ENCODE results near the gene OCA2. TPM values are rescaled to one million over a fixed set of nuclear protein-coding genes. Genes with fewer than 3 reads are reported as not detected.

OCA2 gene
- total RNA-seq, 1 donor from 2014 or later: 0.73 TPM

- no peak for DNase-seq (ENCODE audit: low spot score)
Observed at GRCh38 chr15:28104326-28104725, 5.2 kb upstream of the OCA2 start.

DNA sequence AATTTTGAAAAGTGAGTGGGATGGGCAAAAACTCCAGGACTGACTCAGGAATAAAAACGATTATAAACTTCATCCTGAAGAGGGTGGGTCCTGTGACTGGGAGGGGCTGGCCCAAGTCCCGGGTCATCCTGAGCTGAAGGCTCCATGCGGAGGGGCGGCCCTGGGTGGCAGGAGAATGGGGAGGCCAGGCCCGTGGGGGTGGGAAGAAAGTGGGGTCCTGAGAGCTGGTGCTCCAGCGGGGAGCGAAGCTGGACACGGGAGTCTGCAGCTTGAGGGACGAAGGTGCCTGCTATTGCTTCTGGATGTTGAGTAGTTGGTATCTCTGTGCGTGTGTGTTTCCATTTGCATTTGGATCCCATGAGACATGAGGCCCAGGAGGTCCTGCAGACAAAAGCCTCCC lies 4.7 kb upstream of the OCA2 start:
- DNase-seq (ENCODE audit: low spot score): no peak

DNA sequence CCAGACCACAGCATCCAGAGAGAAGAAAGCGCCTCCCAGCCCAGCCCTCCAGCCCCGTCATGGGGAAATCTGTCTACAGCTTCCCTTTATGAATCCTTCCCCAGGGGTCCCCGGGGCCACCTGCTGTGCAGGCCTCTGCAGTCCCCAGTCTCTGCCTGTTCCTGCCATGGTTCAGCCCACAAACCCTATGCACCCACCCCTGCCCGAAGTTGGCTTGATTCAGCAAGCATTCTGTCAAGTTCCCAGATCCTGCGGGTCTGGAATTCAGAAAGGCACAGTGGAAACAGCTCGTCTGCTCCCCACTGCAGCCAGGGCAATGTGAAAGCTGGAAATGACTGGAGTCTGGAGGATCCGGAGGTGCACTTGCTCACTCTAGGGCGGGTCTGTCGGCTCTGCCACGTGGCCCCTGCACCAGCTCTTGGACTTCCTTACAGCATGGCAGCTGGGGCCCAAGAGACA lies 2.9 kb upstream of the OCA2 start:
- no peak for DNase-seq (ENCODE audit: low spot score)

DNA sequence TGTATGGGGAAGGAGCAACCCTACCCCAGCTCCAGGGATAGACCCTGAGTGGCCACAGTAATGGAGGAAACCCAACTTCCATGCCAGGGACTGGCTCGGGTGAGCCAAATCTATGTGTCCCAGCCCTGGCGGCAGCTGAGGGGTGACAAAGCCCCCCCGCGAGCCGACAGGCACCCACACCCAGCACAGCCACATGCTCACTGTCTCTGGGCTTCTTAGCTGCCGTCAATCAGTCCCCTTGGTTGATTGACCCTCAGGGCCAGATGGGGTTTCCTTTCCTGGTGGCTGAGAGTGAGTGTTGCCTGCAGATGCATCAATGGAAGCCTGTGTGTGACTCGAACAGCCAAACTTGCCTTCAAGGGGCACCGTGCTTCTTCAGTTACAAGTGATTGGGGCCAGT lies 2.1 kb upstream of the OCA2 start:
- DNase-seq (ENCODE audit: low spot score): no peak

- no peak for DNase-seq (ENCODE audit: low spot score)
Observed at GRCh38 chr15:28100516-28101195, 1.5 kb upstream of the OCA2 start.

- peak; percentile 0 for DNase-seq (ENCODE audit: low spot score)
Observed at GRCh38 chr15:28099555-28100140, 533 bp upstream of the OCA2 start.

GRCh38 chr15:28098360-28098765 lies 752 bp downstream of the OCA2 start:
- peak; percentile 31 for DNase-seq (ENCODE audit: low spot score)

DNA sequence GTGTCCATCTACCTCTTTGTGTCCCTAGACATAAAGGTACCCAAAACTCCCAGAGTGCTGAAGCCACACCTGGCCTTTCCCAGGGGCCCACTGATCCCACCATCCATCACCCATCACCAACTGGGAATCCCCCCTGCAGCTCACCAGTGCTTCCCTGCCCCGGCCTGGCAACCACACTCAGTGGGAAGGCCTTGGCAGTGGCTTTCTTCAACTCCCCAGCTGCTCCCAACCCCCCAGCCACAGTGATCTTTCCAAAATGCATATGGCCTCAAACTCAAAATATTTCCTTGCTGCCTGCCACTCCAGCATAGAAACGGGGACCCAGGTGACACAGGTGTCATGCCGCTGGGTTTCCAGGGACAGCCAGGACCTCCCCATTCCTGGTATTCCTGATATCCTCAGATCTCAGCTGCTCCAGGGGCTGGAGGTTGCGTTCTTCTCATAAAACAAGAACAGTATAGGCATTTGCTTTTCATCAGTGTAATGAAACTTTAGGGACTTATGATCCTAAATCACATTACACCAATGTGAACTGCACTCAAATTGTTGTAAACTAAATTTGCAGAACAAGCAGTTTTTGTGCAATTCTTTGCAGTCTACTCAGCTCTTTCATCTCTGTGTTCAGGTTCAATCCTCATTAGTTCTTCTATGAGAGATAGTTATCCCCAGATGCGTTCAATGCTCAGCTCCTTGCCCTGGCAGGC lies 1.3 kb downstream of the OCA2 start:
- no peak for DNase-seq (ENCODE audit: low spot score)

DNA sequence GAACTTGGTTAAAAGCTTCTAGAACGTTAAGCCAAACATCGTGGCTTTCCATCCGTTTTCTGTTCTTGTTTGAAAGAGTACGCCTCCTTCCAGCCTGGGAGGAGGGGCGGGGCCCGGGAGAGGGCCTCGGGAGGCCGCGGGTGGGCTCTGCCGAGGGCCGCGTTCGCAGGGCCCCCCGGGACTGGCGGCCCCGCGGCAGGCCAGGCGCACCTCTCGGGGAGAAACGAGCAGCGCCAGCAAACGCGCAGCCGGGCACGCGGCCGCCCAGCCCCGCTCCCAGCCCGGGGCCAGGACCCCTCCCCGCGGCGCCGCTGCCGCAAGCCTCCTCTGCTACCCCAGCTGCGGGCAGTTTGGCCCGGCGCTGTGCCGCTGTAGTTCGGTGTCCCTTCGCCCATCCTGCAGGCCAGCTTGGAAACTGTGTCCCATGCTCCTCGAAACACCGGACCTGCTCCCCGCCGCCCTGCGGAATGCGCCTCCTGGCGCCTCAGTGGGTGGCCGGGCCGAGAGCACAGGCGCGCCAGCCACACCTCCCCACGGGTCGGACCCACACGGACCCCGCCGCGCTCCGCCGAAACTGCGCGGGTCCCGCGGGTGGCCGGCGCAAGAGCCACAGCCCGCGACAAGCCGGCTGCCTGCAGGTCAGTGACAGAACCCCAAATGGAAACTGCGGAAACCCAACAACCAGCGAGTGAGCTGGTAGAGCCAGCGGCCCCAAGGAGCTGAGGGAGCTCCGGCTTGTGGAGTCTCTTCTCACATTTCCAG lies 2.3 kb downstream of the OCA2 start:
- peak; percentile 40 for DNase-seq (ENCODE audit: low spot score)

DNA sequence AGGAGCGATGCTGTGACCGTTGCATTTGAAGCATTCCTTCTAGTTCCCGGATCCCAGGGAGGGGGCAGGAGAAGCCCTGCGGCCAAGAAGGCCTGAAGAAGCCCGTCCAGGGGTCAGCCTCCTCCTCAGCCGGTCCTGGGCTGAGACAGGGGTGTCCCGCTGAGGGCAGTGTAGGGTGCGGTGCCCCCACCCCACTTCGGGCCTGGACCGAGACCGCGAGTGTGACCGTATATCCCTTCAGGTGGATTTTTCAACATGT lies 2.8 kb downstream of the OCA2 start:
- no peak for DNase-seq (ENCODE audit: low spot score)

DNA sequence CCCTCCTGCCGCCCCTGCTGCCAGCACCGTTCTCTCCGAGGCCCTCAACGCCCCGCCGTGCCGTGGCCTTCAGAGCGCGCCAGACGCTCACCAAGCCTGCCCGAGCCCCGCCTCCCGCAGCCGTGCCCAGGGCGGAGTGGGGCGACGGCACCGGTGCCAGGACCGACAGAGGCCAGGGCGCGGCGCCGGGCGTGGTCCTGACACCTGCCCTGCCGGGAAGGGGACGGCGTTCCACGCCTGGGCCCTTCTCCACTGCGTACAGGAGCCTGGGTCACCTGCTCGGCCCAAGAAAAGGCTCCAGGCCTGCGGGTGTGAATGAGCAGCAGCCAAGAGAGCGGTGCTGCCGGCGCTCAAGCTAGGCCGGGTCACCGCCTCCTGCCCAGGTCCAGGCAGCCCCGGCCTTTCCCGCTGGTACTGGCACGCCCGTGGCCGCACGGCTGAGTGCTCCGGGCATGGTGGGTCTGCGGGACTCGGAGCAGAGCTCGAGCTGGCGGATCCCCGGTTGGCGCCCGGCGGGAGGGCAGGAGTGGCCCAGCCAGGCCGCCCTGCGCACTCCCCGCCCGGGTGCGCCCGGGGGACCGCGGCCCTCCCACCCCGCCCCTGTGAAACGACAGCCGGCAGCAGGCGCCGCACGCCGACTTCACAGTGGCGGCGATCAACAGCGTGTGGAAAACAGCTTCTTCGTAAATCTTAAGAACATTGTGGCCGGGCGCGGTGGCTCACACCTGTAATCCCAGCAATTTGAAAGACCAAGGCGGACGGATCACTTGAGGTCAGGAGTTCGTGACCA lies 4.2 kb downstream of the OCA2 start:
- DNase-seq (ENCODE audit: low spot score): no peak

DNA sequence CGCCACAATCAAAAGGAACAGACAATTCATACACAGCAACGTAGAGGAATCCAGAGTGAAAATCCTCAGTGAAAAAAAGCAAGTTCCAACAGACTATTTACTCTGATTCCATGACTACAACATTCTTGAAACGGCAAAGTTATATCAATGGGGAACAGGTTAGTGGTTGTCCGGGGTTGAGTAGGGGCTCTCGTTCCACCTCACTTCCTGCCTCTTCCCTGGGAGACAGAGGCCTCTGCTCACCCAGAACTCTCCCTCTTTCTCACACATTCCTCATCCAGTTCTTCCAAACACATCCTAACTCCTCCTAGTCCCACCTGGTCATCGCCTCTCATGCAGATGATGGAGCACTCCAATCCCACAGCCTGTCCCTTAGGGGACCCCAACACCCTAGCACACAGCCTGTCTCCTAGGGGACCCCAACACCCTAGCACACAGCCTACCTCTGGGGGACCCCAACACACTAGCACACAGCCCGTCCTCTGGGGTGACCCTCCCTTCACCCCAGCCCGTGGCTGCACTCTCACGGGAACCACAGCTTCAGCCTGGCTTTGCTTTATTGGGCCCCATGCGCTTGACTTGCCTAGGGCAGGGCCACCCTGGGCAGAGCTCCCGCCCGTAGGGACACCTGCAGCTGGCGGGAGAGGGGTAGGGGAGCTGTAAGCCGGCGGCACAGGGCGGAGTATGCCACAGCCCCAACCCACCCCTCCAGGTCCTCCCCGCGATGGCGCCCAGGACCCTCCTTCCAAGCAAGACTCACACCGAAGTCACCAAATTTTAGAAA lies 5.2 kb downstream of the OCA2 start:
- DNase-seq (ENCODE audit: low spot score): no peak

- no peak for DNase-seq (ENCODE audit: low spot score)
Observed at GRCh38 chr15:28091313-28091712, 7.8 kb downstream of the OCA2 start.

DNA sequence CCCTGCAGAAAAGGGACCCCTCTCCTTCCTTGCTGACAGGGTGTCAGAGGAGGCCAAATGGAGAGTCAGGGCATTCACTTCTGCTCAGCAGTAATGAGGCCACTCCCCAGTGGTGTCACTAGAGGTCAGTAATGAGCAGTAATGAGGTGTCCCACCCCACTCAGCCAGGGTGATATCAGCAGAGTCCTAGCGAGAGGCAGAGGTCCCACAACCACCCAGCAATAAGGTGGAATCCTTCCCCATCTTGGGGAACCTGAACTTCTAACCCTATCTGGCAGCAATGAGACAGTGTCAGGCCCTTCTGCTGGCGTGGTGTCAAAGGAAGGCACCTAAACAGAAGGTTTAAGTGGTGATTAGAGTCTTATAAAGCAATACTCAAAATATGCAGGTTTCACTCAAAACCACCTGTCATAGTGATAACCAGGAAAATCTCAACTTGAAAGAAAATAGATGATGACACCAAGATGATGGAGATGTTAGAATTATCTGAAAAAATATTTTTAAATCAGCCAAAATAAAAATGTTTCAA lies 12.9 kb downstream of the OCA2 start:
- DNase-seq (ENCODE audit: low spot score): no peak

DNA sequence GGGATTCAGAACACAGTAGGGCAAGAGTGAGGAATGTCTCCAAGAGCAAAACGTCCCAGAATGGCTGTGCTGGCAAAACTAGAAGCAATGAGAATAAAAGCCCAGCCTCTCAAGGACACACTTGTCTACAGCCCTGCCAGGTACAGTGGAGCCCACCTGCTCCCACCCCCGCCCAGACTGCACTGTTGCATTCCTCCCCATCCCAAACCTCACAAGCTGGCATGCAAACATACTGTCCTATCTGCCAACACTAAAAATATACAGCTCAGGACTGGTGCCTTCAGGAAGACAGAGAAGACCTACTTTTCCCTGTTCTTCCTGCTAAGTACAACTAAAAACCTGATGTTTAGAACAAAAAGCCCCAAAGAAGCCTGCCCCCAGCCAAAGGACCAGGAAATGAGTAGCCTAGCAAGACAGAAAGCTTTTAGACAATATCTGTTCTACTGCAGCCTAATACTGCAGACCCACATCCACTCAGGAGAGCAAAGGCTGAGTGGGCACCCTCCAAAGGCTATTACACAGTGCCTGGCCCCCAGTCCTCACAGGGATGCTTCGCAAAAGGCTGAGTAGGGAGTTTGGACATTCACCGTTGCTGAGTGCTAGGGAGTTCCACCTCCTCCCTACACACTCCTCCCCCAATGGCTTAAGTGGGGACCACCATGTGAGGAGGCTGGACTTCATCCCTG lies 13.5 kb downstream of the OCA2 start:
- DNase-seq (ENCODE audit: low spot score): no peak

GRCh38 chr15:28084547-28084946 lies 14.6 kb downstream of the OCA2 start:
- no peak for DNase-seq (ENCODE audit: low spot score)

GRCh38 chr15:28082891-28083684 lies 16.0 kb downstream of the OCA2 start:
- DNase-seq (ENCODE audit: low spot score): no peak

DNA sequence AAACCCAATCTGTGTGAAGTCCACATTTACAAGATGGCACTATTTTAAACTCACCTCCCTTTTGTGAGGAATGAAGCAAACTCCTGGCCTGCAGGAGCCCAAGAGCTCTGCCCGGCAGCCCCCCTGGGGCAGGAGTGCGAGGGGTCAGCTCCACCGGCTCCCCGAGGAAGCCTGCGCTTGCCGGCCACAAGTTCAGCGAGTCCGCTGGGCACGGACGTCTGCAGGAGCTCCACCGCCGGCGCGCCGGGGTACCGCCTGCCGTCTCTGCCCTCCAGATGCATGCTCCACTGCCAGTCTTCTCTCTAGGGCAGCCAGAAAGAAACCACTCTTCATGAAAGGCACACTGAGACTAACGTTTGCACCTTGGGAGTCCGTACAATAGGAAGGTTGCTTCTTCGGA lies 17.5 kb downstream of the OCA2 start:
- no peak for DNase-seq (ENCODE audit: low spot score)

- no peak for DNase-seq (ENCODE audit: low spot score)
Observed at GRCh38 chr15:28080386-28080785, 18.7 kb downstream of the OCA2 start.
